Esophagus muscularis mucosa (tissue), 4 donors: Measurements from ENCODE around the gene OGG1. TPM values are rescaled to one million over a fixed set of nuclear protein-coding genes. Genes with fewer than 3 reads are reported as not detected.

Source experiments
- DNase-seq: peaks from one replicate; pipeline ENCODE4 v3.0.0-alpha.2; 2017; ENCODE audit errors: extremely low spot score
- H3K27ac ChIP-seq, 4 donors: fragments of 200-600 bp; sonication (generic); replicated peaks in 1 of 4; 1 replicate in 3 of 4; 2 replicates in 1 of 4; pipeline ENCODE4 v1.5.1; 2016 to 2019; ENCODE audit warnings: mild to moderate bottlenecking in 1 of 4
- H3K27me3 ChIP-seq, 4 donors: fragments of 200-600 bp; sonication (generic); one replicate each; pipeline versions ENCODE4 v1.5.1 to v1.6.0; 2016 to 2019
- H3K36me3 ChIP-seq, 4 donors: fragments of 200-600 bp; sonication (generic); one replicate each; pipeline ENCODE4 v1.5.1; 2016 to 2019
- H3K4me1 ChIP-seq, 4 donors: fragments of 200-600 bp; sonication (generic); one replicate each; pipeline ENCODE4 v1.5.1; 2016 to 2019
- H3K4me3 ChIP-seq, 4 donors: fragments of 200-600 bp; sonication (generic); 1 replicate in 2 of 4; 2 replicates in 2 of 4; pipeline ENCODE4 v1.5.1; 2016 to 2019; ENCODE audit warnings: mild to moderate bottlenecking in 4 of 4, moderate library complexity in 1 of 4
- H3K9me3 ChIP-seq, 4 donors: fragments of 200-600 bp; sonication (generic); 1 replicate in 3 of 4; 2 replicates in 1 of 4; pipeline ENCODE4 v1.5.1; 2016 to 2019
- CTCF ChIP-seq, 3 experiments: fragments of 200-600 bp in 2 of 3; fragments of 450-650 bp in 1 of 3; sonication (generic) in 2 of 3; IDR thresholded peaks; one replicate each; pipeline ENCODE4 v1.5.1; 2017 to 2019; ENCODE audit warnings: antibody characterized with exemption in 3 of 3, mild to moderate bottlenecking in 2 of 3, moderate library complexity in 1 of 3
- EP300 ChIP-seq: sonication (generic); formaldehyde crosslinking; IDR thresholded peaks from one replicate; pipeline ENCODE4 v1.6.1; 2017; ENCODE audit warnings: antibody characterized with exemption
- POLR2A ChIP-seq: fragments of 450-650 bp; IDR thresholded peaks from one replicate; pipeline ENCODE4 v1.6.1; 2017; ENCODE audit warnings: antibody characterized with exemption, moderate library complexity, mild to moderate bottlenecking, low read depth
- POLR2AphosphoS5 ChIP-seq, 2 donors: sonication (generic); formaldehyde crosslinking; IDR thresholded peaks; one replicate each; pipeline ENCODE4 v1.6.1; 2017; ENCODE audit warnings: antibody characterized with exemption in 2 of 2
- WGBS: methylation state at CpG from one replicate; pipeline ENCODE4 v1.1.5; 2018; 5-methylcytosine and 5-hydroxymethylcytosine counted together
- intact Hi-C: fragments of 100-400 bp; cut with DNase I; formaldehyde crosslinking; loops from one replicate; pipeline ENCODE4 v1.15.1; 2023
- total RNA-seq, 4 donors: library from RNA; depleted of rRNA; stranded (reverse); fragments of >200 nt; gene quantifications; one replicate each; pipeline versions ENCODE4 v1.1.0 to v1.2.1, GENCODE V29; 2016

OGG1 gene
- total RNA-seq, 4 donors from 2014 or later, result 18.6 to 28.3 (median 24.9) TPM

- no peak for DNase-seq
- Histone ChIP-seq H3K9me3 (no peaks in the 10 kb centered on the region), H3K4me1 (peaks cover 3 to 18% (median 14%) of the 10 kb centered on the region in 4 donors), H3K4me3 (no peak overlapping the region), H3K27ac (no peak overlapping the region), H3K27me3 (no peaks in the 10 kb centered on the region), H3K36me3 (no peaks in the 10 kb centered on the region)
- 83% methylated on average over 2 of the region's 2 CpGs for WGBS
- TF ChIP-seq EP300 (no peak), CTCF (IDR thresholded peaks at IDR 0.05) (no peak), POLR2AphosphoS5 (IDR thresholded peaks at IDR 0.05) (no peak), POLR2A (no peak)
- intact Hi-C loops, result loop anchor here (10.0 kb wide), 1 partner anchor 512 kb away; no protein-coding TSS in a partner anchor
Observed at GRCh38 chr3:9712415-9712814, 37.3 kb upstream of the OGG1 start.

- no peaks in the 10 kb centered on the region for H3K27me3 ChIP-seq
- no peak for TF ChIP-seq POLR2AphosphoS5 (IDR thresholded peaks at IDR 0.05)
- no peak for TF ChIP-seq POLR2A
- TF ChIP-seq CTCF (IDR thresholded peaks at IDR 0.05), result no peak
- TF ChIP-seq EP300, result no peak
- no peaks in the 10 kb centered on the region for H3K36me3 ChIP-seq
- DNase-seq, result no peak
- no peak overlapping the region for H3K4me3 ChIP-seq
- WGBS, result 89% methylated on average over 4 of the region's 4 CpGs
- peaks cover 3 to 18% (median 14%) of the 10 kb centered on the region in 4 donors for H3K4me1 ChIP-seq
- no peak overlapping the region for H3K27ac ChIP-seq
- intact Hi-C loops, result loop anchor here (10.0 kb wide), 1 partner anchor 512 kb away; no protein-coding TSS in a partner anchor
- no peaks in the 10 kb centered on the region for H3K9me3 ChIP-seq
Observed at GRCh38 chr3:9713142-9713541, 36.6 kb upstream of the OGG1 start.

- Histone ChIP-seq H3K4me1 (peaks cover 3 to 18% (median 14%) of the 10 kb centered on the region in 4 donors), H3K9me3 (no peaks in the 10 kb centered on the region), H3K27me3 (no peaks in the 10 kb centered on the region), H3K27ac (peak overlapping the region; percentile 46 to 75 (median 63)), H3K36me3 (no peaks in the 10 kb centered on the region), H3K4me3 (no peak overlapping the region)
- TF ChIP-seq CTCF (IDR thresholded peaks at IDR 0.05) (no peak), POLR2AphosphoS5 (IDR thresholded peaks at IDR 0.05) (no peak), POLR2A (no peak), EP300 (no peak)
- WGBS, result 35% methylated on average over 4 of the region's 4 CpGs
- intact Hi-C loops, result loop anchor here (5.0 to 10.0 kb wide), 2 partner anchors 77 to 510 kb away; partner anchors contain the start of genes ARPC4 and TADA3
- no peak for DNase-seq
Observed at GRCh38 chr3:9715136-9715535, 34.6 kb upstream of the OGG1 start.

- TF ChIP-seq POLR2AphosphoS5 (IDR thresholded peaks at IDR 0.05), result peak; percentile 80
- peak; percentile 75 to 90 (median 88) for TF ChIP-seq CTCF (IDR thresholded peaks at IDR 0.05)
- no peak for TF ChIP-seq POLR2A
- no peak for TF ChIP-seq EP300
- peak; percentile 94 for DNase-seq
- intact Hi-C loops, result loop anchor here (5.0 to 10.0 kb wide), 2 partner anchors 76 to 509 kb away; partner anchors contain the start of genes ARPC4 and TADA3
Observed at GRCh38 chr3:9715764-9716437, 33.9 kb upstream of the OGG1 start.

More at GRCh38 chr3:9715764-9716437, 33.9 kb upstream of the OGG1 start:
- no peaks in the 10 kb centered on the region for H3K27me3 ChIP-seq
- H3K4me3 ChIP-seq, result no peak overlapping the region
- peak overlapping the region; percentile 55 to 75 (median 68) for H3K27ac ChIP-seq
- H3K4me1 ChIP-seq, result peaks cover 3 to 18% (median 14%) of the 10 kb centered on the region in 4 donors
- no peaks in the 10 kb centered on the region for H3K36me3 ChIP-seq
- H3K9me3 ChIP-seq, result no peaks in the 10 kb centered on the region
- 31% methylated on average over 6 of the region's 6 CpGs for WGBS
